Peyer's patch (tissue), 4 donors: ENCODE measurements around the gene PDZD2. TPM values are rescaled to one million over a fixed set of nuclear protein-coding genes. Genes with fewer than 3 reads are reported as not detected.

Source experiments
- DNase-seq, 3 donors: peaks; one replicate each; pipeline ENCODE4 v3.0.0-alpha.2; 2017 to 2019
- H3K27ac ChIP-seq, 4 donors: fragments of 200-600 bp; sonication (generic); one replicate each; pipeline ENCODE4 v1.5.1; 2016 to 2019
- H3K27me3 ChIP-seq, 2 donors: fragments of 200-600 bp; sonication (generic); one replicate each; pipeline ENCODE4 v1.5.1; 2019
- H3K36me3 ChIP-seq, 3 donors: fragments of 200-600 bp; sonication (generic); one replicate each; pipeline ENCODE4 v1.5.1; 2016 to 2019
- H3K4me1 ChIP-seq, 4 donors: fragments of 200-600 bp; sonication (generic); one replicate each; pipeline ENCODE4 v1.5.1; 2016 to 2019
- H3K4me3 ChIP-seq, 4 donors: fragments of 200-600 bp; sonication (generic); 1 replicate in 3 of 4; 2 replicates in 1 of 4; pipeline ENCODE4 v1.5.1; 2016 to 2019; ENCODE audit warnings: mild to moderate bottlenecking in 1 of 4
- H3K9me3 ChIP-seq, 4 donors: fragments of 200-600 bp; sonication (generic); one replicate each; pipeline ENCODE4 v1.5.1; 2016 to 2019; ENCODE audit warnings: mild to moderate bottlenecking in 1 of 4
- POLR2A ChIP-seq, 2 donors: fragments of 450-650 bp; IDR thresholded peaks; one replicate each; pipeline ENCODE4 v1.5.1; 2017; ENCODE audit warnings: antibody characterized with exemption in 2 of 2, mild to moderate bottlenecking in 2 of 2, moderate library complexity in 2 of 2
- total RNA-seq, 4 donors: library from RNA; depleted of rRNA; stranded (reverse); fragments of >200 nt; gene quantifications; one replicate each; pipeline ENCODE4 v1.1.0, GENCODE V29; 2016
- TF ChIP-seq, protein P1 (sequence below), 6 experiments: fragments of 450-650 bp in 4 of 6; fragments of 200-600 bp in 2 of 6; sonication (generic) in 1 of 6; IDR thresholded peaks; one replicate each; pipeline ENCODE4 v1.5.1; 2017 to 2019; ENCODE audit warnings: antibody characterized with exemption in 6 of 6, mild to moderate bottlenecking in 3 of 6, moderate library complexity in 1 of 6

The PDZD2 gene
- total RNA-seq, 4 donors from 2014 or later, result 0.53 to 7.4 (median 3.0) TPM

DNA sequence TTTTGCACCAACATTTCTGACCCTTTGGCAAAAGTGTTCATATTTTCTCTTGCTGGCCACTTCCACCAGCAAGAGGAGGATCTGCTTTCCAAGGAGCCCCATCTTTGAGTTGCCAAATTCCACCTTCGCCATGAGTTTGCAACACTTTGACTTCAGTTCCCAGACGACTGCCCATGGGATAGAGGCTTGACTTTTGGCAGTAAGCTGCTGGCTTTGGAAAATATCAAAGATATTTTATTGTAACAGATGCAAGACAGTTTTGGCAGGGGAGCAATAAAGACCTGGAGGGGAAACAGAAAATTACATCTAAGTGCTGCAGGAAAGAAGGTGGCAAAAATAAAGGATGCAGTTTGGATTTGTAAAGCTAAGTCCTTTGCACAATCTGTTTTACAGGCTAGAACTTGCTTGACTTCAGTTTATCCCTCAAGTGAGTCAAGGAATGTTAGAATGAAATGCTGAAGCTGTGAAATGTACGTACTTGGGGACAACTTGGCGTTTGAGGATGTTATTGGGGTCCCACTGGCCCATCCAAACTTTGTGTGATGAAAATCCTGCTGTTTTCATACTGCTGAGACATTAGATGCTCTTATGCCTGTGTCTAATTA, 302.3 kb downstream of the PDZD2 start:
- H3K9me3 ChIP-seq, result no peaks in the 10 kb centered on the region
- TF ChIP-seq, protein P1, sequence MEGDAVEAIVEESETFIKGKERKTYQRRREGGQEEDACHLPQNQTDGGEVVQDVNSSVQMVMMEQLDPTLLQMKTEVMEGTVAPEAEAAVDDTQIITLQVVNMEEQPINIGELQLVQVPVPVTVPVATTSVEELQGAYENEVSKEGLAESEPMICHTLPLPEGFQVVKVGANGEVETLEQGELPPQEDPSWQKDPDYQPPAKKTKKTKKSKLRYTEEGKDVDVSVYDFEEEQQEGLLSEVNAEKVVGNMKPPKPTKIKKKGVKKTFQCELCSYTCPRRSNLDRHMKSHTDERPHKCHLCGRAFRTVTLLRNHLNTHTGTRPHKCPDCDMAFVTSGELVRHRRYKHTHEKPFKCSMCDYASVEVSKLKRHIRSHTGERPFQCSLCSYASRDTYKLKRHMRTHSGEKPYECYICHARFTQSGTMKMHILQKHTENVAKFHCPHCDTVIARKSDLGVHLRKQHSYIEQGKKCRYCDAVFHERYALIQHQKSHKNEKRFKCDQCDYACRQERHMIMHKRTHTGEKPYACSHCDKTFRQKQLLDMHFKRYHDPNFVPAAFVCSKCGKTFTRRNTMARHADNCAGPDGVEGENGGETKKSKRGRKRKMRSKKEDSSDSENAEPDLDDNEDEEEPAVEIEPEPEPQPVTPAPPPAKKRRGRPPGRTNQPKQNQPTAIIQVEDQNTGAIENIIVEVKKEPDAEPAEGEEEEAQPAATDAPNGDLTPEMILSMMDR (IDR thresholded peaks at IDR 0.05), result no peak
- TF ChIP-seq POLR2A (IDR thresholded peaks at IDR 0.05), result no peak
- no peaks in the 10 kb centered on the region for H3K36me3 ChIP-seq
- H3K27ac ChIP-seq, result no peak overlapping the region
- no peaks in the 10 kb centered on the region for H3K27me3 ChIP-seq
- H3K4me3 ChIP-seq, result no peak overlapping the region
- no peaks in the 10 kb centered on the region for H3K4me1 ChIP-seq
- DNase-seq, result no peak

DNA sequence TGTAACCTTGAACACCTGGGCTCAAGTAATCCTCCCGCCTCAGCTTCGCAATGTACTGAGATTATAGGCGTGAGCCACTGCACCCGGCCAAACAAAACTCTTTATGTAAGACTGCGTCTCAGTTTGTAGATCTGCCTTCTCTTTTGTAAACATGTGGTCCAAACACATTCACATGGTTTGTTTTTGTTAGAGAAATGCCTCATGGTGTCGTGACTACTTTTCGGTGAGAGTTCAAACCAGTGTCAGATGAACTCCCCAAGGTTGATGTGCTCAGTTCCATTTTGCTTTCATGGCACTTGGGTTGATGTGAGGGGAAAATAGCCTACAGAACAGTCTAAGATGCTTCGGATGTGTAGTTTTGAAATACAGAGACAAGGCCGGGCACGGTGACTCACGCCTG, 303.6 kb downstream of the PDZD2 start:
- no peaks in the 10 kb centered on the region for H3K4me1 ChIP-seq
- TF ChIP-seq POLR2A (IDR thresholded peaks at IDR 0.05), result no peak
- TF ChIP-seq, protein P1 (IDR thresholded peaks at IDR 0.05), result no peak
- no peak for DNase-seq
- H3K4me3 ChIP-seq, result no peak overlapping the region
- no peak overlapping the region for H3K27ac ChIP-seq
- no peaks in the 10 kb centered on the region for H3K27me3 ChIP-seq
- H3K9me3 ChIP-seq, result no peaks in the 10 kb centered on the region
- H3K36me3 ChIP-seq, result no peaks in the 10 kb centered on the region

DNA sequence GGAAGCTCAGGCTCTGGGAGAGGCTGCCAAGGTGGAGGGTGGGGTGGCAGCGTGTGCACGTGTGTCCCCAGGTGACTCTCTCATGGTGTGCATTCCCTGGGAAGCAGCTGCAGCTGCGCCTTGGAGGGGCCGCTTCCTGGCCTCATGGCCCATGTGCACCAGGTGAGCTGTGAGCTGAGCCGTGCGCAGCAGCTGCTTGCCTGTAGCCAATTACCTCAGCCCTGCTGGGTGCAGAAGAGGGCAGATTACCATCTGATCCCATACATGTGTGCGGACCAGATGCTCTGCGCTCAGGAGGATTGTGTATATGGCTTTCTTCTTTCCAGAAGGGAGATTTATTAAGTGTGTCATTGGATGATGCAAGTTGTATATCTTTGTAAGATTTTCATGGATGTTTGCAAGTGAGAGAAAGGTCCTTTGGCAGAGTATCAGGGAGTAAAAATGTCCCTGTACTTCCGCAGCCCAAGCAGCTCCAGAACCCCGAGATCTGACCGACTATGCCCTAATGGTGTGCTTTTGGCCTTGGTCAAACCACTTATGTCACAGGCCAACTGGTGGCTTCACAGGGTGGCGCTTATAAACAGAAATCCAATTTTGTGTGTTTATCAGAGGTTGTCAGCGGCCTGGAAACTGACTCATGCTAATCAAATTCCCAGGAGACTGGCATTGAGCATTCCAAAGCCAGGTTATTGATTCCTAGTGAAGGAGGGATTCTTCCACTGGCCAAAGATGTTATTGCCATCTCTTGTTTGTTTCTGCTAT, 305.9 kb downstream of the PDZD2 start:
- H3K36me3 ChIP-seq, result no peaks in the 10 kb centered on the region
- H3K4me3 ChIP-seq, result no peak overlapping the region
- H3K27ac ChIP-seq, result no peak overlapping the region
- TF ChIP-seq, protein P1 (IDR thresholded peaks at IDR 0.05), result no peak
- TF ChIP-seq POLR2A (IDR thresholded peaks at IDR 0.05), result no peak
- H3K4me1 ChIP-seq, result no peaks in the 10 kb centered on the region
- no peak for DNase-seq
- H3K27me3 ChIP-seq, result no peaks in the 10 kb centered on the region
- no peaks in the 10 kb centered on the region for H3K9me3 ChIP-seq

DNA sequence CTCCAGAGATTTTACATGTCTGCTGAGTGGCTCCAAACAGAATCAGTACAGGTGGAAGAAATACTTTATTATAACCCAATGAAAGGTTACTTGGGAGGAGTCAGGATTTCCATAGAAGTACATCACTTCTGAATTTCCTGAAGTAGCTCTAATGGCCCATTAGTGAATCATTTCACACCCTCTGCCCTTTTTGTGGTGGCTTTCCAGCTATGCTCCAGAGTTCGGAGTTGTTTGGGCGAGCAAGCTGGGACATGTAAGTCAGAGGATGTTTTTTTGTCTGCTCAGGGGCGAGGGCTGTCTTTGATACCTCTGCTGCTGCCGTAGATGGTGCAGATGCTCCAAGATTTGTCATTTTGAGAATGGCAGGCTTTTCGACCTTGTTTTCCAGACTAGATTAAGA, 309.1 kb downstream of the PDZD2 start:
- Histone ChIP-seq H3K4me1 (no peaks in the 10 kb centered on the region), H3K27me3 (no peaks in the 10 kb centered on the region), H3K4me3 (no peak overlapping the region), H3K36me3 (no peaks in the 10 kb centered on the region), H3K9me3 (no peaks in the 10 kb centered on the region), H3K27ac (no peak overlapping the region)
- no peak for DNase-seq
- TF ChIP-seq, protein P1 (IDR thresholded peaks at IDR 0.05), result no peak
- no peak for TF ChIP-seq POLR2A (IDR thresholded peaks at IDR 0.05)

DNA sequence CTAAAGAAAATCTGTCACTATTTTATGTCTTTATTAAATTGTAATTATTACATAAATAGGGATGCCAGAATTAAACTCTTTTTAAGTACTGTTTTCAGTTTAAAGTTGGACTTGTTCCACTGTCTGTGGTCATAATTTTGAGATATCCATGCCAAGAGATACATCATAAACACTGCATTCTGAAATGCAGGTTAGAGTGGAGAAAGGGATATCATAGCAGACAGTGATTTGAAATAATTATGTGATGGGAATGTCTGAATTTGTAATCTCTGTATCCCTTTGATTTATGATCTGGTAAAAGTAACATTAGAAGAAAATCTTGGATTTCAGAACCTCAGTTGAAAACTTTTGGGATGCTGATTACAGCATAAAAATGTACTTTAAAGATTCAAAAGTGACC, 313.1 kb downstream of the PDZD2 start:
- no peaks in the 10 kb centered on the region for H3K27me3 ChIP-seq
- H3K27ac ChIP-seq, result no peak overlapping the region
- DNase-seq, result no peak
- H3K36me3 ChIP-seq, result no peaks in the 10 kb centered on the region
- TF ChIP-seq, protein P1 (IDR thresholded peaks at IDR 0.05), result no peak
- TF ChIP-seq POLR2A (IDR thresholded peaks at IDR 0.05), result no peak
- no peaks in the 10 kb centered on the region for H3K9me3 ChIP-seq
- H3K4me3 ChIP-seq, result no peak overlapping the region
- no peaks in the 10 kb centered on the region for H3K4me1 ChIP-seq
